GM12891 (cell line): Measurements from ENCODE around the gene UQCRC1.
A peak's percentile ranks its signal among the peaks of the same experiment; 100 is the strongest.

Experiments
- DNase-seq: peaks from one replicate; pipeline ENCODE4 v3.0.0; 2011; ENCODE audit warnings: low spot score; ENCODE audit not compliant: insufficient read length
- FAIRE-seq: peaks from 2 replicates; lab custom pipeline; 2011; peaks lifted over from hg19 to GRCh38; lab: Jason Lieb, UNC
- PAX5 ChIP-seq: IDR thresholded peaks from 2 replicates; pipeline ENCODE4 v1.6.1; 2011; ENCODE audit warnings: low read length, moderate library complexity, mild to moderate bottlenecking; ENCODE audit not compliant: insufficient read depth, severe bottlenecking
- POLR2A ChIP-seq: IDR thresholded peaks from 2 replicates; pipeline ENCODE4 v1.6.1; 2011; ENCODE audit warnings: low read depth, low read length, control low read depth
- POLR2AphosphoS5 ChIP-seq: IDR thresholded peaks from 2 replicates; pipeline ENCODE4 v1.6.1; 2011; ENCODE audit warnings: low read depth, low read length, control low read depth
- POU2F2 ChIP-seq: IDR thresholded peaks from 2 replicates; pipeline ENCODE4 v1.6.1; 2011; ENCODE audit warnings: low read depth, mild to moderate bottlenecking, control low read depth, low read length, moderate library complexity
- SPI1 ChIP-seq: IDR thresholded peaks from 2 replicates; pipeline ENCODE4 v1.6.1; 2011; ENCODE audit warnings: low read depth, low read length, control low read depth
- TAF1 ChIP-seq: IDR thresholded peaks from 2 replicates; pipeline ENCODE4 v1.6.1; 2011; ENCODE audit warnings: low read depth, low read length, control low read depth

The UQCRC1 gene

GRCh38 chr3:48634661-48635221, 25.3 kb upstream of the UQCRC1 start:
- FAIRE-seq (no peak), DNase-seq (peak; percentile 75)

GRCh38 chr3:48633743-48634142, 24.3 kb upstream of the UQCRC1 start:
- no peak for FAIRE-seq
- DNase-seq, result no peak
- TF ChIP-seq PAX5, result no peak
- no peak for TF ChIP-seq POU2F2
- no peak for TF ChIP-seq POLR2A
- TF ChIP-seq POLR2AphosphoS5, result no peak
- no peak for TF ChIP-seq TAF1

More at GRCh38 chr3:48634661-48635221, 25.3 kb upstream of the UQCRC1 start:
- TF ChIP-seq POU2F2 (no peak), POLR2A (no peak), SPI1 (no peak), PAX5 (no peak)

GRCh38 chr3:48633256-48633655, 23.8 kb upstream of the UQCRC1 start:
- no peak for DNase-seq
- no peak for FAIRE-seq
- TF ChIP-seq PAX5, result no peak
- no peak for TF ChIP-seq TAF1
- no peak for TF ChIP-seq SPI1
- no peak for TF ChIP-seq POU2F2
- TF ChIP-seq POLR2A, result no peak
- TF ChIP-seq POLR2AphosphoS5, result no peak

- DNase-seq, result no peak
- no peak for FAIRE-seq
- TF ChIP-seq SPI1 (no peak), POU2F2 (no peak), TAF1 (no peak)
These were observed 22.3 kb upstream of the UQCRC1 start for GRCh38 chr3:48631516-48632448.

- TF ChIP-seq POU2F2, result no peak
- no peak for TF ChIP-seq SPI1
- no peak for TF ChIP-seq TAF1
- TF ChIP-seq POLR2AphosphoS5, result no peak
- TF ChIP-seq PAX5, result no peak
- TF ChIP-seq POLR2A, result no peak
- no peak for FAIRE-seq
- no peak for DNase-seq
These were observed 21.4 kb upstream of the UQCRC1 start for GRCh38 chr3:48630833-48631232.

GRCh38 chr3:48630407-48630806, 21.0 kb upstream of the UQCRC1 start:
- FAIRE-seq (no peak), DNase-seq (no peak)
- no peak for TF ChIP-seq POU2F2
- TF ChIP-seq PAX5, result no peak
- no peak for TF ChIP-seq SPI1
- no peak for TF ChIP-seq POLR2AphosphoS5
- TF ChIP-seq POLR2A, result no peak
- TF ChIP-seq TAF1, result no peak

GRCh38 chr3:48629894-48630293, 20.4 kb upstream of the UQCRC1 start:
- FAIRE-seq (no peak), DNase-seq (no peak)
- TF ChIP-seq POLR2AphosphoS5 (no peak), PAX5 (no peak)

GRCh38 chr3:48628277-48629017, 19.0 kb upstream of the UQCRC1 start:
- DNase-seq (no peak), FAIRE-seq (no peak)
- no peak for TF ChIP-seq SPI1
- no peak for TF ChIP-seq PAX5
- TF ChIP-seq POU2F2, result no peak

- no peak for FAIRE-seq
- TF ChIP-seq PAX5 (no peak), SPI1 (no peak), POLR2AphosphoS5 (no peak)
- no peak for DNase-seq
These were observed 16.2 kb upstream of the UQCRC1 start for GRCh38 chr3:48625600-48625999.

GRCh38 chr3:48624767-48625166, 15.3 kb upstream of the UQCRC1 start:
- no peak for DNase-seq
- FAIRE-seq, result no peak
- no peak for TF ChIP-seq TAF1
- no peak for TF ChIP-seq POLR2A
- TF ChIP-seq PAX5, result no peak
- TF ChIP-seq SPI1, result no peak
- no peak for TF ChIP-seq POLR2AphosphoS5
- TF ChIP-seq POU2F2, result no peak
